ENCODE results near the gene CHIT1. TPM values are rescaled to one million over a fixed set of nuclear protein-coding genes. Genes with fewer than 3 reads are reported as not detected.

CHIT1 gene
- not detected in 2 replicates for total RNA-seq (2014; rRNA removed; shearing (Covaris generic))

- no peak for DNase-seq (ENCODE audit: low read depth)
Observed at GRCh38 chr1:203229471-203230135, at the start of gene CHIT1. Gene CHIT1 (minus strand): TSS chr1:203229673. CDS start chr1:203229636, 37 bp downstream.

GRCh38 chr1:203278885-203279406 is 49.5 kb upstream of the CHIT1 start:
- DNase-seq (ENCODE audit: low read depth): no peak

GRCh38 chr1:203278082-203278884 is 48.8 kb upstream of the CHIT1 start:
- peak; percentile 31 for DNase-seq (ENCODE audit: low read depth)

- DNase-seq (ENCODE audit: low read depth): no peak
Observed at GRCh38 chr1:203276916-203277545, 47.6 kb upstream of the CHIT1 start.

- no peak for DNase-seq (ENCODE audit: low read depth)
Observed at GRCh38 chr1:203276408-203276807, 46.9 kb upstream of the CHIT1 start.

- no peak for DNase-seq (ENCODE audit: low read depth)
Observed at GRCh38 chr1:203275656-203276272, 46.3 kb upstream of the CHIT1 start.

GRCh38 chr1:203274603-203275381 is 45.3 kb upstream of the CHIT1 start:
- no peak for DNase-seq (ENCODE audit: low read depth)

GRCh38 chr1:203273869-203274602 is 44.6 kb upstream of the CHIT1 start:
- no peak for DNase-seq (ENCODE audit: low read depth)

GRCh38 chr1:203273206-203273868 is 43.9 kb upstream of the CHIT1 start:
- DNase-seq (ENCODE audit: low read depth): peak; percentile 80

GRCh38 chr1:203272633-203273205 is 43.2 kb upstream of the CHIT1 start:
- DNase-seq (ENCODE audit: low read depth): no peak

GRCh38 chr1:203271962-203272632 is 42.6 kb upstream of the CHIT1 start:
- no peak for DNase-seq (ENCODE audit: low read depth)

GRCh38 chr1:203271018-203271743 is 41.7 kb upstream of the CHIT1 start:
- peak; percentile 65 for DNase-seq (ENCODE audit: low read depth)

GRCh38 chr1:203270448-203270847 is 41.0 kb upstream of the CHIT1 start:
- no peak for DNase-seq (ENCODE audit: low read depth)

GRCh38 chr1:203269654-203270020 is 40.2 kb upstream of the CHIT1 start:
- no peak for DNase-seq (ENCODE audit: low read depth)

- DNase-seq (ENCODE audit: low read depth): peak; percentile 81
Observed at GRCh38 chr1:203268901-203269653, 39.6 kb upstream of the CHIT1 start.

GRCh38 chr1:203267912-203268311 is 38.4 kb upstream of the CHIT1 start:
- DNase-seq (ENCODE audit: low read depth): no peak

GRCh38 chr1:203267347-203267846 is 37.9 kb upstream of the CHIT1 start:
- peak; percentile 86 for DNase-seq (ENCODE audit: low read depth)

All from M059J (cell line).